ENCODE results near the gene SHISA2. TPM values are rescaled to one million over a fixed set of nuclear protein-coding genes. Genes with fewer than 3 reads are reported as not detected.
A peak's percentile ranks its signal among the peaks of the same experiment; 100 is the strongest.

The SHISA2 gene
- total RNA-seq, 1 donor from 2014 or later: 1.7 TPM

GRCh38 chr13:26019251-26019650, 32.6 kb downstream of the SHISA2 start:
- H3K4me3 Mint-ChIP-seq: no peak overlapping the region
- H3K4me1 Mint-ChIP-seq: peaks cover 21% of the 10 kb centered on the region
- no peak overlapping the region for H3K27ac Mint-ChIP-seq (ENCODE audit: unreplicated experiment)
- TF ChIP-seq, protein P1, sequence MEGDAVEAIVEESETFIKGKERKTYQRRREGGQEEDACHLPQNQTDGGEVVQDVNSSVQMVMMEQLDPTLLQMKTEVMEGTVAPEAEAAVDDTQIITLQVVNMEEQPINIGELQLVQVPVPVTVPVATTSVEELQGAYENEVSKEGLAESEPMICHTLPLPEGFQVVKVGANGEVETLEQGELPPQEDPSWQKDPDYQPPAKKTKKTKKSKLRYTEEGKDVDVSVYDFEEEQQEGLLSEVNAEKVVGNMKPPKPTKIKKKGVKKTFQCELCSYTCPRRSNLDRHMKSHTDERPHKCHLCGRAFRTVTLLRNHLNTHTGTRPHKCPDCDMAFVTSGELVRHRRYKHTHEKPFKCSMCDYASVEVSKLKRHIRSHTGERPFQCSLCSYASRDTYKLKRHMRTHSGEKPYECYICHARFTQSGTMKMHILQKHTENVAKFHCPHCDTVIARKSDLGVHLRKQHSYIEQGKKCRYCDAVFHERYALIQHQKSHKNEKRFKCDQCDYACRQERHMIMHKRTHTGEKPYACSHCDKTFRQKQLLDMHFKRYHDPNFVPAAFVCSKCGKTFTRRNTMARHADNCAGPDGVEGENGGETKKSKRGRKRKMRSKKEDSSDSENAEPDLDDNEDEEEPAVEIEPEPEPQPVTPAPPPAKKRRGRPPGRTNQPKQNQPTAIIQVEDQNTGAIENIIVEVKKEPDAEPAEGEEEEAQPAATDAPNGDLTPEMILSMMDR (conservative IDR thresholded peaks at IDR 0.05): no peak
- H3K36me3 Mint-ChIP-seq (ENCODE audit: low read depth): no peaks in the 10 kb centered on the region
- no peaks in the 10 kb centered on the region for H3K27me3 Mint-ChIP-seq (ENCODE audit: low read depth)
- DNase-seq (ENCODE audit: low read depth, low spot score): no peak
- peaks cover 3% of the 10 kb centered on the region for H3K9me3 Mint-ChIP-seq

- no peak for DNase-seq (ENCODE audit: low read depth, low spot score)
- Mint-ChIP-seq H3K27ac (ENCODE audit: unreplicated experiment) (peak overlapping the region; percentile 7), H3K4me3 (no peak overlapping the region), H3K27me3 (ENCODE audit: low read depth) (no peaks in the 10 kb centered on the region), H3K36me3 (ENCODE audit: low read depth) (no peaks in the 10 kb centered on the region), H3K4me1 (peaks cover 16% of the 10 kb centered on the region), H3K9me3 (peaks cover 5% of the 10 kb centered on the region)
- TF ChIP-seq, protein P1 (conservative IDR thresholded peaks at IDR 0.05): no peak
Measured at GRCh38 chr13:26017932-26018665, 33.7 kb downstream of the SHISA2 start.

- Mint-ChIP-seq H3K4me1 (peaks cover 9% of the 10 kb centered on the region), H3K4me3 (no peak overlapping the region), H3K27ac (ENCODE audit: unreplicated experiment) (no peak overlapping the region), H3K36me3 (ENCODE audit: low read depth) (no peaks in the 10 kb centered on the region), H3K27me3 (ENCODE audit: low read depth) (no peaks in the 10 kb centered on the region), H3K9me3 (peaks cover 5% of the 10 kb centered on the region)
- TF ChIP-seq, protein P1 (conservative IDR thresholded peaks at IDR 0.05): no peak
- no peak for DNase-seq (ENCODE audit: low read depth, low spot score)
Measured at GRCh38 chr13:26017196-26017921, 34.5 kb downstream of the SHISA2 start.

- Mint-ChIP-seq H3K4me3 (no peak overlapping the region), H3K4me1 (peaks cover 7% of the 10 kb centered on the region), H3K27ac (ENCODE audit: unreplicated experiment) (no peak overlapping the region), H3K36me3 (ENCODE audit: low read depth) (no peaks in the 10 kb centered on the region), H3K27me3 (ENCODE audit: low read depth) (no peaks in the 10 kb centered on the region), H3K9me3 (peaks cover 5% of the 10 kb centered on the region)
- TF ChIP-seq, protein P1 (conservative IDR thresholded peaks at IDR 0.05): no peak
- no peak for DNase-seq (ENCODE audit: low read depth, low spot score)
Measured at GRCh38 chr13:26016189-26016588, 35.6 kb downstream of the SHISA2 start.

DNA sequence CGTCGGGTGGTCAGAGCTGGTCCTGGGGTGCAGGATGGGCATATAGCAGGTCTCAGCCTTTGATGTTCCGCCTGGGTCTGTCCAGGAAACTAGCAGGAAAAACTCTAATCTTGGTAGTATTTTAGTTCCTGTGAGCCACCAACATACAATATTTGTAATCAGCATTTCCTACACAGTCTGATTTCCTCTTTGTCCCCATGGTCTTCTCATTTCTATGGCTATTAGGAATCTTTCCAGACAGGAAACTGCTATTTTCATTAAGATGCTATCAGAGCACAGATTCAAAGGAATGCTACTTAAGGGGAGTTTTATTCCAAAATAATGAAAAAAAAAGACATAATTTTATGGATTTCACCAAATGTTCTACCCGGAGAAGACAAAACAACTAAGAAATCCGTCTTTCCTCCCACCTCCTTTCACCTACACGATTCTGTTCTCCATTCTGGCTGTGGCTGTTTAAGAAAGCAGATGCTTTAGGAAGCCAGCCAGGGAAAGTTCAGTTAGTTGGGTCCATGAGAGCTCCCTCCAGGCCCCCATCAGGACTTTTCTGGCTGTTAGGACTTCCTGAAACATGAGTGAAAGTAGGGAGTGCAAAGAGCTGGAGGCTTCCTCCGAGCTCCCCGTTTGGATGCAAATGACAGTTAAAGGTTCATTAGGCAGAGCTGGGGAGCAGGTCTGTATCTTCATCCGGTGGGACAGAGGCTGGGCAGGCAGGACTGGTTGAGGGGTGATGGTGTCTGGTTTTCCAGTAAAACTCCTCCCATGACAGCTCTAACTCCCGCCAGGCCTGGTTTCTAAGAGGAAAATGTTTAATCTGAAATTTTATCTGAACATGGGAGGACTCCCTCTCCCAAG, 36.3 kb downstream of the SHISA2 start:
- DNase-seq (ENCODE audit: low read depth, low spot score): no peak
- H3K36me3 Mint-ChIP-seq (ENCODE audit: low read depth): no peaks in the 10 kb centered on the region
- no peak overlapping the region for H3K4me3 Mint-ChIP-seq
- H3K27ac Mint-ChIP-seq (ENCODE audit: unreplicated experiment): no peak overlapping the region
- peaks cover 7% of the 10 kb centered on the region for H3K4me1 Mint-ChIP-seq
- peaks cover 5% of the 10 kb centered on the region for H3K9me3 Mint-ChIP-seq
- TF ChIP-seq, protein P1 (conservative IDR thresholded peaks at IDR 0.05): no peak
- H3K27me3 Mint-ChIP-seq (ENCODE audit: low read depth): no peaks in the 10 kb centered on the region
